Karpas-422 (cell line): ENCODE measurements around the gene CRYBG2. TPM values are rescaled to one million over a fixed set of nuclear protein-coding genes. Genes with fewer than 3 reads are reported as not detected.

Experiments
- DNase-seq: peaks from one replicate; pipeline ENCODE4 v3.0.0-alpha.2; 2015
- H2AFZ ChIP-seq: fragments of 200-600 bp; sonication (generic); 2 replicates; pipeline ENCODE4 v1.6.1; 2014; ENCODE audit warnings: antibody characterized with exemption, low read length, mixed read lengths
- H3K27ac ChIP-seq: fragments of 200-600 bp; sonication (generic); 2 replicates; pipeline ENCODE4 v1.5.1; 2014; ENCODE audit warnings: mild to moderate bottlenecking, low read length, moderate library complexity
- H3K27me3 ChIP-seq: fragments of 200-600 bp; sonication (generic); 2 replicates; pipeline ENCODE4 v1.6.1; 2014; ENCODE audit warnings: low read length, mixed read lengths
- H3K36me3 ChIP-seq: fragments of 200-600 bp; sonication (generic); 2 replicates; pipeline ENCODE4 v1.6.1; 2014; ENCODE audit warnings: low read length, mixed read lengths; ENCODE audit not compliant: insufficient read depth
- H3K4me1 ChIP-seq: fragments of 200-600 bp; sonication (generic); 2 replicates; pipeline ENCODE4 v1.6.1; 2014; ENCODE audit warnings: mild to moderate bottlenecking, low read length, mixed read lengths
- H3K4me2 ChIP-seq: fragments of 200-600 bp; sonication (generic); 2 replicates; pipeline ENCODE4 v1.6.1; 2014; ENCODE audit warnings: low read length, low read depth, mild to moderate bottlenecking; ENCODE audit not compliant: poor library complexity, severe bottlenecking
- H3K4me3 ChIP-seq: fragments of 200-600 bp; sonication (generic); 2 replicates; pipeline ENCODE4 v1.5.1; 2014; ENCODE audit warnings: mild to moderate bottlenecking, antibody characterized with exemption, low read length, mixed read lengths
- H3K79me2 ChIP-seq: fragments of 200-600 bp; sonication (generic); 2 replicates; pipeline ENCODE4 v1.6.1; 2014; ENCODE audit warnings: mild to moderate bottlenecking, low read length, mixed read lengths
- H3K9ac ChIP-seq: fragments of 200-600 bp; sonication (generic); 2 replicates; pipeline ENCODE4 v1.6.0; 2014; ENCODE audit warnings: low read length
- H3K9me2 ChIP-seq: fragments of 200-600 bp; sonication (generic), shearing (Covaris generic); replicated peaks from 2 replicates; pipeline ENCODE4 v1.6.0; 2014; ENCODE audit warnings: mild to moderate bottlenecking, low read length, moderate library complexity; ENCODE audit not compliant: insufficient read depth
- H3K9me3 ChIP-seq: fragments of 300-700, 200-600 bp; sonication (generic); 2 replicates; pipeline ENCODE4 v1.6.1; 2014; ENCODE audit warnings: low read length, mixed read lengths
- H4K20me1 ChIP-seq: fragments of 200-600 bp; sonication (generic); 2 replicates; pipeline ENCODE4 v1.6.1; 2014; ENCODE audit warnings: mild to moderate bottlenecking, antibody characterized with exemption, low read length, low read depth; ENCODE audit not compliant: insufficient read depth
- total RNA-seq: library from RNA; depleted of rRNA; stranded (reverse); fragments of >200 nt; shearing (Covaris generic); gene quantifications from 2 replicates; pipeline ENCODE4 v1.2.3, GENCODE V29; 2014; ENCODE audit warnings: low replicate concordance

Gene CRYBG2
- total RNA-seq, 1 experiment from 2014 or later, result not detected

GRCh38 chr1:26349877-26350244 lies 4.1 kb downstream of the CRYBG2 start:
- Histone ChIP-seq H3K27ac (no peak overlapping the region), H3K9ac (no peak overlapping the region), H2AFZ (no peak overlapping the region), H3K9me3 (no peaks in the 10 kb centered on the region), H3K4me1 (no peaks in the 10 kb centered on the region), H3K4me2 (no peak overlapping the region), H3K4me3 (no peak overlapping the region), H3K27me3 (no peaks in the 10 kb centered on the region), H3K79me2 (no peaks in the 10 kb centered on the region), H3K9me2 (no peaks in the 10 kb centered on the region), H4K20me1 (no peaks in the 10 kb centered on the region), H3K36me3 (no peaks in the 10 kb centered on the region)
- DNase-seq, result no peak

GRCh38 chr1:26349188-26349876 lies 4.6 kb downstream of the CRYBG2 start:
- Histone ChIP-seq H3K27me3 (no peaks in the 10 kb centered on the region), H3K9ac (no peak overlapping the region), H3K4me2 (no peak overlapping the region), H3K9me2 (no peaks in the 10 kb centered on the region), H3K79me2 (no peaks in the 10 kb centered on the region), H2AFZ (no peak overlapping the region), H4K20me1 (no peaks in the 10 kb centered on the region), H3K9me3 (no peaks in the 10 kb centered on the region), H3K4me1 (no peaks in the 10 kb centered on the region), H3K36me3 (no peaks in the 10 kb centered on the region), H3K27ac (no peak overlapping the region), H3K4me3 (no peak overlapping the region)
- no peak for DNase-seq

- DNase-seq, result no peak
- H3K9me3 ChIP-seq, result no peaks in the 10 kb centered on the region
- H3K36me3 ChIP-seq, result no peaks in the 10 kb centered on the region
- H3K4me1 ChIP-seq, result no peaks in the 10 kb centered on the region
- no peaks in the 10 kb centered on the region for H3K27me3 ChIP-seq
- H3K9me2 ChIP-seq, result no peaks in the 10 kb centered on the region
- H3K79me2 ChIP-seq, result no peaks in the 10 kb centered on the region
- H3K4me3 ChIP-seq, result no peak overlapping the region
- H2AFZ ChIP-seq, result no peak overlapping the region
- no peak overlapping the region for H3K27ac ChIP-seq
- no peaks in the 10 kb centered on the region for H4K20me1 ChIP-seq
- H3K9ac ChIP-seq, result no peak overlapping the region
- no peak overlapping the region for H3K4me2 ChIP-seq
These were observed 7.5 kb downstream of the CRYBG2 start for GRCh38 chr1:26346274-26347033.

- no peak for DNase-seq
- Histone ChIP-seq H3K27ac (no peak overlapping the region), H3K9me3 (no peaks in the 10 kb centered on the region), H3K9ac (no peak overlapping the region), H4K20me1 (no peaks in the 10 kb centered on the region), H3K4me2 (no peak overlapping the region), H3K4me1 (no peaks in the 10 kb centered on the region), H2AFZ (no peak overlapping the region), H3K36me3 (no peaks in the 10 kb centered on the region), H3K4me3 (no peak overlapping the region), H3K27me3 (no peaks in the 10 kb centered on the region), H3K79me2 (no peaks in the 10 kb centered on the region), H3K9me2 (no peaks in the 10 kb centered on the region)
These were observed 8.2 kb downstream of the CRYBG2 start for GRCh38 chr1:26345718-26346117.

- no peaks in the 10 kb centered on the region for H3K9me3 ChIP-seq
- H2AFZ ChIP-seq, result no peak overlapping the region
- H3K9ac ChIP-seq, result no peak overlapping the region
- H3K4me3 ChIP-seq, result no peak overlapping the region
- DNase-seq, result no peak
- no peaks in the 10 kb centered on the region for H3K27me3 ChIP-seq
- no peaks in the 10 kb centered on the region for H3K79me2 ChIP-seq
- no peaks in the 10 kb centered on the region for H3K9me2 ChIP-seq
- H3K4me2 ChIP-seq, result no peak overlapping the region
- H3K27ac ChIP-seq, result no peak overlapping the region
- no peaks in the 10 kb centered on the region for H3K4me1 ChIP-seq
- H3K36me3 ChIP-seq, result no peaks in the 10 kb centered on the region
- H4K20me1 ChIP-seq, result no peaks in the 10 kb centered on the region
These were observed 9.6 kb downstream of the CRYBG2 start for GRCh38 chr1:26344147-26344920.

GRCh38 chr1:26340047-26340481 lies 13.9 kb downstream of the CRYBG2 start:
- H3K27ac ChIP-seq, result no peak overlapping the region
- H3K79me2 ChIP-seq, result no peaks in the 10 kb centered on the region
- peaks cover 18% of the 10 kb centered on the region for H3K4me1 ChIP-seq
- no peaks in the 10 kb centered on the region for H3K27me3 ChIP-seq
- H3K9me3 ChIP-seq, result no peaks in the 10 kb centered on the region
- no peak overlapping the region for H3K4me3 ChIP-seq
- H4K20me1 ChIP-seq, result no peaks in the 10 kb centered on the region
- no peaks in the 10 kb centered on the region for H3K9me2 ChIP-seq
- no peak for DNase-seq
- no peak overlapping the region for H3K9ac ChIP-seq
- H3K4me2 ChIP-seq, result no peak overlapping the region
- no peak overlapping the region for H2AFZ ChIP-seq
- no peaks in the 10 kb centered on the region for H3K36me3 ChIP-seq

GRCh38 chr1:26338670-26339069 lies 15.3 kb downstream of the CRYBG2 start:
- H3K9ac ChIP-seq, result no peak overlapping the region
- no peaks in the 10 kb centered on the region for H3K79me2 ChIP-seq
- H3K4me1 ChIP-seq, result peaks cover 18% of the 10 kb centered on the region
- no peak overlapping the region for H3K27ac ChIP-seq
- H3K36me3 ChIP-seq, result no peaks in the 10 kb centered on the region
- H3K9me3 ChIP-seq, result no peaks in the 10 kb centered on the region
- H3K4me3 ChIP-seq, result no peak overlapping the region
- DNase-seq, result no peak
- H2AFZ ChIP-seq, result no peak overlapping the region
- H3K4me2 ChIP-seq, result no peak overlapping the region
- no peaks in the 10 kb centered on the region for H3K27me3 ChIP-seq
- H3K9me2 ChIP-seq, result no peaks in the 10 kb centered on the region
- no peaks in the 10 kb centered on the region for H4K20me1 ChIP-seq

- Histone ChIP-seq H3K27ac (no peak overlapping the region), H4K20me1 (no peaks in the 10 kb centered on the region), H3K4me1 (peaks cover 18% of the 10 kb centered on the region), H3K27me3 (no peaks in the 10 kb centered on the region), H3K9me3 (no peaks in the 10 kb centered on the region), H3K79me2 (no peaks in the 10 kb centered on the region), H3K4me3 (no peak overlapping the region), H2AFZ (no peak overlapping the region), H3K9me2 (no peaks in the 10 kb centered on the region), H3K4me2 (no peak overlapping the region), H3K36me3 (no peaks in the 10 kb centered on the region), H3K9ac (no peak overlapping the region)
- DNase-seq, result no peak
These were observed 16.3 kb downstream of the CRYBG2 start for GRCh38 chr1:26337625-26338024.
